NCI-H2107 treated with DMSO at 0.1 percent for 48 hours (cell line): ENCODE measurements around the gene HTT-AS.
"Not testable (repeated sequence)": the region's sequence is repeated elsewhere in the genome, so short reads cannot be mapped to it uniquely, and the experiment has no call there.

Experiments used
- DNase-seq: peaks from one replicate; lab custom pipeline; 2025; ENCODE audit not compliant: unreplicated experiment; lab: John Stamatoyannopoulos, UW

Gene HTT-AS

DNA sequence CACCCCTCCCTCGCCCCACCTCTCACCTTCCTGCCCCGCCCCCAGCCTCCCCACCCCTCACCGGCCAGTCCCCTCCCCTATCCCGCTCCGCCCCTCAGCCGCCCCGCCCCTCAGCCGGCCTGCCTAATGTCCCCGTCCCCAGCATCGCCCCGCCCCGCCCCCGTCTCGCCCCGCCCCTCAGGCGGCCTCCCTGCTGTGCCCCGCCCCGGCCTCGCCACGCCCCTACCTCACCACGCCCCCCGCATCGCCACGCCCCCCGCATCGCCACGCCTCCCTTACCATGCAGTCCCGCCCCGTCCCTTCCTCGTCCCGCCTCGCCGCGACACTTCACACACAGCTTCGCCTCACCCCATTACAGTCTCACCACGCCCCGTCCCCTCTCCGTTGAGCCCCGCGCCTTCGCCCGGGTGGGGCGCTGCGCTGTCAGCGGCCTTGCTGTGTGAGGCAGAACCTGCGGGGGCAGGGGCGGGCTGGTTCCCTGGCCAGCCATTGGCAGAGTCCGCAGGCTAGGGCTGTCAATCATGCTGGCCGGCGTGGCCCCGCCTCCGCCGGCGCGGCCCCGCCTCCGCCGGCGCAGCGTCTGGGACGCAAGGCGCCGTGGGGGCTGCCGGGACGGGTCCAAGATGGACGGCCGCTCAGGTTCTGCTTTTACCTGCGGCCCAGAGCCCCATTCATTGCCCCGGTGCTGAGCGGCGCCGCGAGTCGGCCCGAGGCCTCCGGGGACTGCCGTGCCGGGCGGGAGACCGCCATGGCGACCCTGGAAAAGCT is at the start of gene HTT-AS, which contains the start of gene HTT:
HTT-AS (minus strand) TSS at position 461 of the 768 bp plus-strand sequence.
HTT (plus strand) TSS at position 604 of the 768 bp plus-strand sequence; CDS start at position 749, 145 bp downstream.
- peak; percentile 45 for DNase-seq

DNA sequence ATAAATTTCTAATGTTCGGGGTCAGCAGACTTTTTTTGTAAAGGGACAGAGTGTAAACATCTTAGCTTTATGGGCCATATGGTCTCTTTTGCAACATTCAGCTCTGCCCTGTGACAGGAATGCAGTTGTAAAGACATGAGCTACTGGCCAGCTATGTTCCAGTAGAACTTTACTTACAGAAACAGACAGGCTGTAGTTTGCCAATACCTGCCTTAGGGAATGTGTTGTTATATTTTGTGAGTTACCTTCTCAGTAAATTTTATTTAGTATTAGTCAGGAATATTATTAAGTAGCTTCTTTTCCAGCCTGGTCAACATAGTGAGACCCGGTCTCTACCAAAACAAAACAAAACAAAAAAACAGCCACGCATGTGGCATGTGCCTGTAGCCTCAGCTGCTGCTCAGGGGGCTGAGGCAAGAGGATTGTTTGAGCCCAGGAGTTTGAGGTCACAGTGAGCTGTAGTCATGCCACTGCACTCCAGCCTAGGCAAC is 48.9 kb upstream of the HTT-AS start:
- no peak for DNase-seq

DNA sequence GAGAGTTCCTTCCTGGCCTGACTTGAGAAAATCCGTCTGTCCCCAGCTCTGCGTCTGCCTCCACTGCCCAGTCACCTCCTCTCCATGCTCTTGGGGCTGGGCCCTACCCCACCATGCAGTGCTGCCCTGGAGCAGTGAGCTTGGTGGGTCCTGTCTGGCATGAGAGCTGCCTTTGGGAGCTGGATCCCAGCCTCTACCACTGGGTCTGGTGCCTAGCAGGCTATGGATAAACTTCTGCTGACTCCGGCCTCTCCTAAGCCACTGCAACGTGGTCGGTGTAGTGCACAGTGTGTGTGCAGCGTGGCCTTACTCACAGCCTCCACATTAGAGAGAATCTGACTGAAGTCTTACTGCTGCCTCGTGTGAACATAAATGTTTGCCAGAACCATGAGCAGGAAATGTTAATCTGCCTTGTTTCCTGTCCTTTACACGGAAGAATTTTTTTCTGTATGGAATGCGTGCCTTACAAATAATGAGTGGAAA is 47.8 kb upstream of the HTT-AS start:
- no peak for DNase-seq

DNA sequence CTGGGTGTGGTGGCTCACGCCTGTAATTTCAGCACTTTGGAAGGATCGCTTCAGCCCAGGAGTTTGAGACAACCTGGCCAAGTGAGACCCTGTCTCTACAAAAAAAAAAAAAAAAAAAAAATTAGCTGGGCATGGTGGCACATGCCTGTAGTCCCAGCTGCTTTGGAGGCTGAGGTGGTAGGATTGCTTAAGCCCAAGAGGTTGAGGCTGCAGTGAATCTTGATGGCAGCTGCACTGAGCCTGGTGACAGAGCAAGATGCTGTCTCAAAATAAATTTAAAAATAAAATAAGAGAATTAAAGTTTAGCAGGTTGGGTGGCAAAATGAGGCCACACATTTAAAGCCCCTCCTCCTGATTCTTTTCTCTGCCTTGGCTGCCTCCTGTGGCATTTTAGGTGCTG is 47.3 kb upstream of the HTT-AS start:
- DNase-seq = no peak

DNA sequence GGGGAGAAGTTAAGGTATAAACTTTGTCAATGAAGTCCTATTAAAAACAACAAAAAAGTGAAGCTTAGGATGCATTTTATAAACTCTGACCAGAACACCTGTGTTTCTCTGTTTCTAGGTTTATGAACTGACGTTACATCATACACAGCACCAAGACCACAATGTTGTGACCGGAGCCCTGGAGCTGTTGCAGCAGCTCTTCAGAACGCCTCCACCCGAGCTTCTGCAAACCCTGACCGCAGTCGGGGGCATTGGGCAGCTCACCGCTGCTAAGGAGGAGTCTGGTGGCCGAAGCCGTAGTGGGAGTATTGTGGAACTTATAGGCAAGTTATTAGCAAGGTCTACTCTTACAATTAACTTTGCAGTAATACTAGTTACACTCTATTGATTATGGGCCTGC is 46.8 kb upstream of the HTT-AS start:
- DNase-seq = no peak

DNA sequence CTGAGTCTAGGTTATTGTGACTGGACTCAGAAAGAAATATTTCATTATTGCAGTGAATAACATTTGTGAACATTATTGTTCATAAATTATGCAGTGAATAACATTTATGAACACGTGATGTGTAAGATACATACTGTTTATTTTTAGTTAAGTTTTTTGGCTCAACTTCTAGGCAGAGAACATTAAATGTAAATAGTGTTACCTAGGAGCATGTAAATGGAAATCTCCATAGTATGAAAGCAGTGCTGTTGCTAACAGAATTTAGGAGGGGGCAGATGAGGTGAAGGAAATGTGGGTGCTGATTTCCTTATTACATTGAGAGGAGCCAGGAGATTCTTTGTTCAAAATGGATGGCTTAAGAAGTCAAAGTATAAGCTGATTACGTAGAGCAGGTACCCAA is 45.1 kb upstream of the HTT-AS start:
- DNase-seq = no peak

DNA sequence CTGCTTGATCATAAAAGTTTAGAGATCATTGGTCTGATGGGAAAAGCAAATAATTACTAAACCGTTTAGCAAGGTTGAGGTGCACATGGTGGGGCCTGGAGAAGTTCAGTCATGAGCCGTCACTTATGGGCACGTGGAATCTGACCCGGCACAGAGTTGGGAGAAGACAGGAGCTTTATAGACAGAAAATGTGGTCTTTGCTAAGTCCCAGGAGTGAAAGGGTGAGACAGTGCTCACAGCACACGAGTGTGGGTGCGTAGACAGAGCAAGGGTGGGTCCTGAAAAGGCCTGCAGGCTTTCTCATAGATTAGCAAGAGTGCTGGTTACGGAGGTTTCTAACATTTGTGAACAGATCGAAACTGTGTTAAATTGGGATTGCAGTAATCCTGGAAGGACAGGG is 44.0 kb upstream of the HTT-AS start:
- DNase-seq = no peak

DNA sequence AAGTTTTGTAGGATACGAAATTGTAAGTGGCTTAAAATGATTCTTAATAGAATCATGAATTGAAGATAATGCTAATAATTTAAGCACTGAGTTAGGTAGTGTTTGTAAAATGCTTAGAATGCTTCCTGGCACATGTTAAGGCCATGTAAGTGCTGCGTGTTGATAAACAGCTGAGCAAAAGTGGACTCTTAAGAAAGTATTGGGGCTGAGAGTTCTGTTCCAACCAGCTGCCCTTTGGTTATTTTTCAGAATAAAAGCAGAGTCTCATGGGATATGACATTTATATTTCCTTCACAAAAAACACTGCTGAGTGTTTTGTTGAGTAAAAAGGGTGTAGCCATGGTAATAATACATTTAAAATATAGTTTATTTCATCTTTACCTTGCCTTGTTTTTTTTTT is 42.6 kb upstream of the HTT-AS start:
- no peak for DNase-seq

DNA sequence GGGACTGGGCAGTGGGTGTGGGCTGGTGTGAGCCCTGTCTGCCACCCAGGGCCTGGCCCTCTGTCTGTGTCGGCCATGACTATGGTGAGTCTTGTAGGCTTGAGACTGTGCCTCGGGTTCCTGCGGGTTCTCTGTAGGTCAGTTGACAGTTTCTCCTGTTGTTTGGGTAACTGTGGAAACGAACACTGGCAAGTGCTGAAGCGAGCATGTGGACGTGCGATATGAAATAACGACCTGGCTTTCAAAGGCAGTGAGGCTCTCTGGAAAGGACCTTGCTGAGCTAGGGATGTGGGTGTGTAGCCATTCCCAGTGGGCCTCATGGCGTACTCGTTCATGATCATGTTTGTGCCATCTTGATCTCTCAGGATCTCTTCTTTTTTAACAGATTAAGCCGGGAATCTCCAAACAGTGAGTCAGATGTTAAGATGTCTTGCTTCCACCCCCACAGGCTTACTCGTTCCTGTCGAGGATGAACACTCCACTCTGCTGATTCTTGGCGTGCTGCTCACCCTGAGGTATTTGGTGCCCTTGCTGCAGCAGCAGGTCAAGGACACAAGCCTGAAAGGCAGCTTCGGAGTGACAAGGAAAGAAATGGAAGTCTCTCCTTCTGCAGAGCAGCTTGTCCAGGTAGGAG is 41.4 kb upstream of the HTT-AS start:
- no peak for DNase-seq

DNA sequence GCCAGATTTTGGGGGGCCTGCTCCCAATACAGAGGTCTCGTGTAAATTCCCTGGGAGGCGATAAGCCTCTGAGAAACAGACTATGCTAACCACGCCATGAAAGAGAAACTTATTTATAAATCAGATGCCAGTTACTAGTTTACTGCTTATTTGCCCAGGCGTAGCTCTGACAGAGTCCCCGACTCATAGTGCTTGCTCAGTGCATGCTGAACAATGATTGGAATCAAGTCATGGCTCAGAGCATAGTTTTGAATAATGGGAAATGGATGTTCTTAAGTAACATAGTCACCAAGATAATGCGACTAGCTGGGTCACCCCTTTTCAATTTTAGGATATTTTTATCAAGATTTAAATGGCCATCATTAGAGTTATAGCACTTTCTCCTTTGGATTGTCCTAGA is 40.0 kb upstream of the HTT-AS start:
- no peak for DNase-seq

DNA sequence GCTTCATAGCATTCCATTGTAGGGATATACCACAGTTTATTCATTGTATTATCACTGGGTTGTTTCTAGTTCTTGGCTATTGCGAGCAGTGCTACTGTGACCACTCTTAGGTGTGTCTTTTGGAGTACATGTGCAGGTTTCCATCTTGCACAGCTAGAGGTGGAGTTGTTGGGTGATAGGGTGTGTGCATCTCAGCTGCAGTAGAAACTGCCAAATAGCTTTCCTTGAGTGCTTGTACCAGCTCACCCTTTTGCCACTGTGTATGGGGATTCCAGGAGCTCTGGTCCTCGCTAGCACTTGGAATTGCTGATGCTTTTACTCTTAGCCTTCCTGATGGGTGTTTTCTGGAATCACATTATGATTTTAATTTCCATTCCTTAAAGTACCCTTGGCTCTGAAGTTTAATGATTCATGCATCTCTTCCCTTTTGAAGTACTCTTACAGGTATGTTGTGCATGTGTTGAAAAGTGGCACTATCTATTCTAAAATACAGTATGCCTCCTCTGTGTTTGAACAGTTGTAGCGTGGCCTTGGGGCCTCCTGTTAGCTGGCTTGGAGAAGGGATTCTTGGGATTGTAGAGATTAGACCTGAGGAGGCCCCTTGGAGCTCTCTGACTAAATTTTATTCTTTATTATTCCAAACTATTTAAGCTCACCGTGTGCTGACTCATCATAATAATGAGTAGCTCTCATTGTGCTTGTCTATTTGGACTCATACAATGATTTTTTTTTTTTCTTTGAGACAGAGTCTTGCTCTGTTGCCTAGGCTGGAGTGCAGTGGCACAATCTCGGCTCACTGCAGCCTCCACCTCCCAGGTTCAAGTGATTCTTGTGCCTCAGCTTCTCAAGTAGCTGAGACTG is 38.5 kb upstream of the HTT-AS start:
- DNase-seq = no peak

DNA sequence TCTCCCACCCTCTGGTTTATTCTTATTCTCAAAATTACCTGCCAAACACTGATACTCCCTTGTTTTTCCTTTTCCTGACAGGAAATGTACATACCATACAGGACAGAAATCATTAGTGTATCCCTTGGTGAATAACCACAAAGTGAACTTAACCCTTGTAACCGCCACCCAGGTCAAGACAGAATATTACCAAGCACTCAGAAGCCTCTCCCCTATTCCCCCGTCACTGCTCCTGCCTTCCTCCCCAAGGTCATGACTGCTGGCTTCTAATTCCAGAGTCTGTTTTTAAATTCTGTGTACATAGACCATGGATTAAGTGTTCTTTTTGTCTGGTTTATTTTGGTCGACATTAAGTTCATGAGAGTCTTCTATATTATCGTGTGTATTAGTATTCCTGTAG is 37.9 kb upstream of the HTT-AS start:
- no peak for DNase-seq

DNA sequence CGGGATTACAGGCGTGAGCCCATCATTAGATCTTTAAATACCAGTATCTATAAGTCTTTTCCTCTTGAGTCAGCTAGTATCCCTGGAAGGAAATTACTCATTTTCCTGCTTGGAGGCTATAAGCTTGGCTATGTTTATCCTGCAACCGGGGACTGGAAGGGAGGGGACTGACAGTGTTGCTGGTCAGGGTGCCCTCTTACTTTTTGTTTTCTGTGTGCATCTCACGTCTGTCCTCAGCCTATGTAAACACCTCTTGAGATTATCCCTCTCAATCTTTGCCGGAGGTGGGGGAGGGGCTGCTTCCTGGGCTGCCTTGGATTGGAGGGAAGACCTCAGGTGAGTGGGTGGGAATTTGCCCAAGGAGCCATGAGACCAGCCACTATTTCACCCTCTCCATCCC is 37.1 kb upstream of the HTT-AS start:
- no peak for DNase-seq

DNA sequence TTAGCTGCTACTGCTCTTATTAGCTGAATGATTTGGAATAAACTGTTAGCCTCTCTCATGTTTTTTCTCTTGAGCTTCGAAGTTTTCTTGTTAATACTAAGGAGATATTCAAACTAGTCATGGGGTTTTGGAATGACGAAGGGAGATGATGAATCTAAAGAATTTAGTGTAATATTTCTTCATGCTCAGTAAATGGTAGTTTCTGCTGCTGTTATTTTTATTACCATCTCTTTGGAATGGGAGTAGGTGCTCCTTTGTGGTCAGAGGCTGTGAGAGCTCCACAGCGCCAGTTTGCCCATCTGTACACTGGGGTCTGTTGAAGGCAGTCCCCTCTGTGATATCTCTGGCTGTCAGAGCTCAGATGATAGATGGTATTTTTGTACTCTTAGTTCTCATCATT is 33.9 kb upstream of the HTT-AS start:
- no peak for DNase-seq

DNA sequence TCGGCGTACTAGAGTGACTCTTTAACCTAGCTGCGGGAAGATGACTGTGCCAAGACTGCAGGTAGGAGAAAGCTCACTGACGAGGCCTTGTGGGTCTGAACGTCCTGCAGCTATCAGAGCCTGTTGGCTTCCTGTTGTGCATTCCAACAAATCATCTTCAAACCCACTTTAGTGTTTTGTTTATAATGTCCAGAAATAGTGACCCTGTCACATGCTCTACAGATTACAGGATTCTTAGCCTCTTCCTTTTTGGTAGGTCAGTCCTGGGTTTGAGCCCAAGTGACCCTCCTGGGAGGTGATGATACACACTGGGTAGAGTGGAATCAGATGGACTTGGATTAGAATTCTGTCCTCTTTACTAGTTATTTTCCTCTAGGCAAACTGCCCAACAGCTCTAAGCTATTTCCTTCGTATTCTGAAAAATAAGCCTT is 33.4 kb upstream of the HTT-AS start:
- no peak for DNase-seq

DNA sequence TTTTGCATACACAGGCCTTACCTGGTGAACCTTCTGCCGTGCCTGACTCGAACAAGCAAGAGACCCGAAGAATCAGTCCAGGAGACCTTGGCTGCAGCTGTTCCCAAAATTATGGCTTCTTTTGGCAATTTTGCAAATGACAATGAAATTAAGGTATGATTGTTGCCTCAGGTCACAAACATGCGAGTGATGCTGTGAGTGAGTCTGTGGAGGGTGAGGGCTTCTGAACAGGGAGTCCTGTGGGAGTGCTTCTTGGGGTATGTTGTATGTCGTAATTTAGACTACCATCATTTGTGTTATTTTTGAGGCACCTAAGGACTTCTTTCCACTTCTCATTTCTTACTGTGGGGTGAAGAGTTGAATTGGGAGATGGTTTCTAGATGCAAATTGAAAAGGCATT is 32.9 kb upstream of the HTT-AS start:
- no peak for DNase-seq

DNA sequence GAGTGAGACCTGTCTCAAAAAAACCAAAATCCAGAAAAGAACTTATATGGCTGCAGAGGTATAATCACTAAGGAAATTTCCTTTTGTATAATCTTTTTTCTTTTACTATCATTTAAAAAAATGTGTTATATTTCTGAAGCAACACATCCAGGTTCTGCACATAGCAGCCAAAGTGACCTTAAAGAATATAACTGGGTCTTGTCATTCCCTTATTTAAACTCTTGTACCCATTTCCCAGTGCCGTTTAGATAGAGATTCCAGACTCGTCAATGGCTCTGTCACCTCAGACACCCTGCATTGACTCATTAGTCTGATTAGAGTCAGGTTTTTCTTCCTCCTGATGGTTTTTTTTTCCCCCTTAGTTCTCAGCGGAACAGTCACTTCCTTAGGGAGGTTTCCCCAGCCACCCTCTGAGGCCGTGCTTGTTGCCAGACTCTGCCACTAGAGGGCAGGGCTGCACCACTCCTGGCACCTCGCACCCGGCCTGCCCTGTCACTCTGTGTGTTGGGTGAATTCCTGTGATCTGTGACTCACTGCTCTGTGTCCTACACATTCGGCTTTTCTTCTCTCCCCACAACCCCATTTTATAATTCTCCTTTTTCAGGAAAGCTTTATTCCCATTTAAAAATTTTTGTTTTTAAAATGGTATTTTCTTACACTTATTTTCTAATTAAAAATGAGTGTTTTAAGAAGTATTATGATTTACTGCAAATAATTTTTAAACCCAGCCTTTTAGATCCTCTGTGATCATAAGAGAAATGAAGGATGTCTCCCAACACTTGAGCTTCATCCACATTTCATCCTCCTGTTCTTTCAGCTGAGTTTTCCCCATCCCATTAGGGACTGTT is 32.2 kb upstream of the HTT-AS start:
- peak; percentile 37 for DNase-seq

DNA sequence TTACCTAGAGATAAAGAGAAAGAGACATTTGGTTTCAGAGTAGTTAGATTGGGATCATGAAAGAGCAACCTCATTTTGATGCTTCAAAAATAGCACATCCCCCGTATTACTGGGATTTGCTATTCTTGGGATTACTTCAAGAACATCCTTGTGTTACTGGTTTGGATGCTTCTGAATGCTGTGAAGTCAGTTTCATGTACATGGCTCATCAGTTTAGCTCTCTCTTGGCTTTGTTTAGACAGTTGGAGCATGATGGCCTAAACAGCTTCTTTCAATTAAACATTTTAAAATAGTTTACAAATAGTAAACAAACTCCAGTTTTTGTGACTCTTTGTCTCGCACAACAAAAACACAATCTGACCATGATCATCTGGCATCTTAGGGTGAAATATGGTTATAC is 24.0 kb upstream of the HTT-AS start:
- no peak for DNase-seq

DNA sequence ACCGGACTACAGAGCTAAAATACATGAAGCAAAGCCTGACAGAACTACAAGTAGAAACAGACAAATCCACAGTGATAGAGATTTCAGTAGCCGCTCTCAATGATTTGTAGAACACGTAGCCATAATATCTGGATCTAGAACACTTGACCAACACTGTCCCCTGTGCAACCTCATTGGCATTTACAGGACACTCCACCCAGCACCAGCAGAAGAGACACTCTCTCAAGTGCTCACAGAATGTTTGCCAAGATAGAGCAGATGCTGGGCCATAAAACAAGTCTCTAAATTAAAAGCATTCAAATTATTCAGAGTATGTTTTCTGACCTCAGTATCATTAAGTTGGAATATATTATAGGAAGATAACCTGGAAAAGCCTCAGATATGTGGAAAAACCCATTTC is 21.9 kb upstream of the HTT-AS start:
- DNase-seq = no peak

DNA sequence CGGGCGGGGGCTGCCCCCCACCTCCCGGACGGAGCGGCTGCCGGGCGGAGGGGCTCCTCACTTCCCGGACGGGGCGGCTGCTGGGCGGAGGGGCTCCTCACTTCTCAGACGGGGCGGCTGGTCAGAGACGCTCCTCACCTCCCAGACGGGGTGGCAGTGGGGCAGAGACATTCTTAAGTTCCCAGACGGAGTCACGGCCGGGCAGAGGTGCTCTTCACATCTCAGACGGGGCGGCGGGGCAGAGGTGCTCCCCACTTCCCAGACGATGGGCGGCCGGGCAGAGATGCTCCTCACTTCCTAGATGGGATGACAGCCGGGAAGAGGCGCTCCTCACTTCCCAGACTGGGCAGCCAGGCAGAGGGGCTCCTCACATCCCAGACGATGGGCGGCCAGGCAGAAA is 20.4 kb upstream of the HTT-AS start:
- not testable (repeated sequence) for DNase-seq

DNA sequence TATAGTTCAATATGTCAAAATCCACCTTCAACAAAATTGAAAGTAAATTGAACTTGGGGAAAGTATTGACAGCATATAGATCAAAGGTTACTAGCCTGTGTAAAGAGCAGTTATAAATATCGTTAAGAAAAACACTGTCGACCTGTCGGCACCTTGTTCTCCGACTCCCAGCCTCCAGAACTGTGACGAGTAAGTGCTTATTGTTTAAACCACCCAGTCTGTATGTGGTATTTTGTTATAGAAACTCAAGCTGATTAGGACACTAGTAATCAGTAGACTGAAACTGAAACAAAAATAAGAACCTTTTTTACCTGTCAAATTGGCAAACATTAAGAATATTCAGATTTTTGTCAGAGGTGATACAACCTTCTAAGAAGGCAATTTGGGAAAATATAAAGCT is 17.1 kb upstream of the HTT-AS start:
- DNase-seq = no peak
